GM23338 (cell line): ENCODE data around the gene PRSS56. TPM values are rescaled to one million over a fixed set of nuclear protein-coding genes. Genes with fewer than 3 reads are reported as not detected.

Experiments
- ATAC-seq: fragments of 200-7000 bp; cut with Tn5 transposase; 3 replicates; pipeline ENCODE4 v1.9.1; 2020
- DNase-seq: peaks from one replicate; pipeline ENCODE4 v3.0.0-alpha.2; 2015; ENCODE audit warnings: low spot score
- H2AFZ ChIP-seq: fragments of 200-600 bp; sonication (generic); 2 replicates; pipeline ENCODE4 v1.8.0; 2016; ENCODE audit warnings: antibody characterized with exemption, mild to moderate bottlenecking, moderate library complexity
- H3F3A ChIP-seq: fragments of 200-600 bp; sonication (generic); replicated peaks from 2 replicates; pipeline ENCODE4 v1.8.0; 2017; ENCODE audit warnings: antibody characterized with exemption, mixed run types, low read depth
- H3K27ac ChIP-seq: fragments of 200-600 bp; sonication (generic); 2 replicates; pipeline ENCODE4 v1.6.1; 2016; ENCODE audit warnings: low read depth
- H3K27me3 ChIP-seq: fragments of 200-600 bp; sonication (generic); 2 replicates; pipeline ENCODE4 v1.8.0; 2016; ENCODE audit warnings: mild to moderate bottlenecking, mixed run types, moderate library complexity; ENCODE audit not compliant: insufficient read depth
- H3K36me3 ChIP-seq: fragments of 200-600 bp; sonication (generic); 2 replicates; pipeline ENCODE4 v1.8.0; 2016; ENCODE audit warnings: mild to moderate bottlenecking; ENCODE audit not compliant: insufficient read depth
- H3K4me1 ChIP-seq: fragments of 200-600 bp; sonication (generic); 2 replicates; pipeline ENCODE4 v1.8.0; 2016; ENCODE audit warnings: mild to moderate bottlenecking, moderate library complexity; ENCODE audit not compliant: insufficient read depth
- H3K4me2 ChIP-seq: fragments of 200-600 bp; sonication (generic); 2 replicates; pipeline ENCODE4 v1.7.1; 2017; ENCODE audit warnings: mixed run types
- H3K4me3 ChIP-seq: fragments of 200-600 bp; sonication (generic); 2 replicates; pipeline ENCODE4 v1.6.1; 2016; ENCODE audit warnings: mixed run types
- H3K79me2 ChIP-seq: fragments of 200-600 bp; sonication (generic); replicated peaks from 2 replicates; pipeline ENCODE4 v1.8.0; 2017; ENCODE audit warnings: mild to moderate bottlenecking; ENCODE audit not compliant: insufficient read depth
- H3K9me2 ChIP-seq: fragments of 200-600 bp; sonication (generic); 2 replicates; pipeline ENCODE4 v1.8.0; 2017; ENCODE audit not compliant: insufficient read depth
- H4K20me1 ChIP-seq: fragments of 200-600 bp; sonication (generic); replicated peaks from 2 replicates; pipeline ENCODE4 v1.8.0; 2017; ENCODE audit warnings: mild to moderate bottlenecking; ENCODE audit not compliant: insufficient read depth
- H3K27ac Mint-ChIP-seq: 2 replicates; pipeline ENCODE4 v1.8.0; 2020; ENCODE audit warnings: inconsistent platforms, mild to moderate bottlenecking, moderate library complexity, mixed read lengths
- H3K27me3 Mint-ChIP-seq: 3 replicates; pipeline ENCODE4 v1.8.0; 2022; ENCODE audit warnings: low read depth, mild to moderate bottlenecking, moderate library complexity, mixed read lengths, inconsistent platforms; ENCODE audit not compliant: insufficient read depth, poor library complexity
- H3K36me3 Mint-ChIP-seq: 3 replicates; pipeline ENCODE4 v1.8.0; 2021; ENCODE audit warnings: low read depth, mild to moderate bottlenecking, inconsistent platforms, moderate library complexity, mixed read lengths
- H3K4me1 Mint-ChIP-seq: 3 replicates; pipeline ENCODE4 v1.8.0; 2020; ENCODE audit warnings: mild to moderate bottlenecking, inconsistent platforms, mixed read lengths
- H3K4me3 Mint-ChIP-seq: 3 replicates; pipeline ENCODE4 v1.8.0; 2021; ENCODE audit warnings: moderate library complexity, mild to moderate bottlenecking, inconsistent platforms, mixed read lengths
- H3K9me3 Mint-ChIP-seq: 3 replicates; pipeline ENCODE4 v1.8.0; 2020; ENCODE audit warnings: moderate library complexity, mild to moderate bottlenecking, inconsistent platforms, mixed read lengths
- CREB1 ChIP-seq: fragments of 250-450 bp; sonication (Bioruptor Pico); IDR thresholded peaks from 2 replicates; pipeline ENCODE4 v1.5.0; 2020; ENCODE audit warnings: low read depth, mild to moderate bottlenecking, moderate library complexity
- EZH2phosphoT487 ChIP-seq: fragments of 200-600 bp; sonication (generic); IDR thresholded peaks from one replicate; pipeline ENCODE4 v1.8.1; 2018; ENCODE audit warnings: antibody characterized with exemption; ENCODE audit not compliant: unreplicated experiment
- NANOG ChIP-seq: IDR thresholded peaks from 2 replicates; pipeline ENCODE4 v1.6.1; 2016; ENCODE audit warnings: antibody characterized with exemption, borderline replicate concordance
- STAT1 ChIP-seq: IDR thresholded peaks from one replicate; pipeline ENCODE4 v1.6.1; 2016; ENCODE audit warnings: antibody characterized with exemption; ENCODE audit not compliant: unreplicated experiment
- ZNF114 ChIP-seq: fragments of 250-450 bp; sonication (Bioruptor Pico); IDR thresholded peaks from 2 replicates; pipeline ENCODE4 v1.5.0; 2020; ENCODE audit warnings: mild to moderate bottlenecking, moderate library complexity
- ZNF331 ChIP-seq: fragments of 250-450 bp; sonication (Bioruptor Pico); IDR thresholded peaks from 2 replicates; pipeline ENCODE4 v1.5.0; 2020; ENCODE audit warnings: low read depth, mild to moderate bottlenecking, moderate library complexity
- polyA plus RNA-seq: library from polyadenylated mRNA; unstranded; fragments of >200 nt; fragmentation: Nextera tagmentation; extraction: Ambion mirVana; gene quantifications from 2 replicates; pipeline ENCODE4 v1.2.1, GENCODE V29; 2016
- total RNA-seq: library from RNA; depleted of rRNA; stranded (reverse); fragments of >200 nt; shearing (Covaris generic); gene quantifications from 2 replicates; pipeline ENCODE4 v1.2.3, GENCODE V29; 2014
- TF ChIP-seq, protein P1 (sequence below): IDR thresholded peaks from one replicate; pipeline ENCODE4 v1.6.1; 2018; ENCODE audit warnings: antibody characterized with exemption; ENCODE audit not compliant: unreplicated experiment
- TF ChIP-seq, protein P2 (sequence below), 2 experiments: fragments of 200-600 bp in 1 of 2; sonication (generic) in 1 of 2; conservative IDR thresholded peaks; 2 replicates each; pipeline versions ENCODE4 v1.5.1 to v1.6.1; 2016 to 2017; ENCODE audit warnings: antibody characterized with exemption in 2 of 2, low read depth in 2 of 2, mild to moderate bottlenecking in 2 of 2, moderate library complexity in 1 of 2

The PRSS56 gene
- total and polyA plus RNA-seq, 2 experiments from 2014 or later: 0.27 to 0.31 TPM

DNA sequence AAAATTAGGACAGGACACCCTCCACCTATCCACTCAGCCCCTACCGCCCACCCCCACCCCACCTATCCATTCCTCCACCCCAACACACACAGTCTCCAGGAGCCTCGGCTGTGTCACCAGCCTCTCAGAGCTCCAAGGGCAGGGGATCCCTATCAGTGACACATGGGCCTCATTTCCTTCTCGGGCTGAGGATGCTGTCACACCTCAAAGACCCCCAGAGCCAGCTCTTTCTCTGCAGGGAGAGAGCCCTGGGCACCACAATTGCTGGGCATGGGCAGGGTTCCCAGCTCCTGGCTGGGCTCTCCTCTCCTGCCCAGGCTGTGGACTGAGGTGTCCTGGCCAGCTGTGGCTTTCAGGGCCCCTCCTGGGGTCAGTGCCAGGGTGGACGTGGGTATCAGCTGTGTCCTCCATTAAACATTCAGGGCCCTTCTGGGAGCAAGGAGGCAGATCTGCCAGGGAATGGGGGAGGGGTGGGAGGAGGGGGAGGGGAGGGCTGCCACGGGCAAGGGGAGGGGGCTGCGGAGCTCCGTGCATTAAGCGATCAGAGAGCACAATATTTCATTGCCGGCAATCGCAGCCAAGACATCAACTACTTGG, 18.3 kb upstream of the PRSS56 start (continued):
- TF ChIP-seq, protein P1, sequence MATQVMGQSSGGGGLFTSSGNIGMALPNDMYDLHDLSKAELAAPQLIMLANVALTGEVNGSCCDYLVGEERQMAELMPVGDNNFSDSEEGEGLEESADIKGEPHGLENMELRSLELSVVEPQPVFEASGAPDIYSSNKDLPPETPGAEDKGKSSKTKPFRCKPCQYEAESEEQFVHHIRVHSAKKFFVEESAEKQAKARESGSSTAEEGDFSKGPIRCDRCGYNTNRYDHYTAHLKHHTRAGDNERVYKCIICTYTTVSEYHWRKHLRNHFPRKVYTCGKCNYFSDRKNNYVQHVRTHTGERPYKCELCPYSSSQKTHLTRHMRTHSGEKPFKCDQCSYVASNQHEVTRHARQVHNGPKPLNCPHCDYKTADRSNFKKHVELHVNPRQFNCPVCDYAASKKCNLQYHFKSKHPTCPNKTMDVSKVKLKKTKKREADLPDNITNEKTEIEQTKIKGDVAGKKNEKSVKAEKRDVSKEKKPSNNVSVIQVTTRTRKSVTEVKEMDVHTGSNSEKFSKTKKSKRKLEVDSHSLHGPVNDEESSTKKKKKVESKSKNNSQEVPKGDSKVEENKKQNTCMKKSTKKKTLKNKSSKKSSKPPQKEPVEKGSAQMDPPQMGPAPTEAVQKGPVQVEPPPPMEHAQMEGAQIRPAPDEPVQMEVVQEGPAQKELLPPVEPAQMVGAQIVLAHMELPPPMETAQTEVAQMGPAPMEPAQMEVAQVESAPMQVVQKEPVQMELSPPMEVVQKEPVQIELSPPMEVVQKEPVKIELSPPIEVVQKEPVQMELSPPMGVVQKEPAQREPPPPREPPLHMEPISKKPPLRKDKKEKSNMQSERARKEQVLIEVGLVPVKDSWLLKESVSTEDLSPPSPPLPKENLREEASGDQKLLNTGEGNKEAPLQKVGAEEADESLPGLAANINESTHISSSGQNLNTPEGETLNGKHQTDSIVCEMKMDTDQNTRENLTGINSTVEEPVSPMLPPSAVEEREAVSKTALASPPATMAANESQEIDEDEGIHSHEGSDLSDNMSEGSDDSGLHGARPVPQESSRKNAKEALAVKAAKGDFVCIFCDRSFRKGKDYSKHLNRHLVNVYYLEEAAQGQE: no peak
- TF ChIP-seq, protein P2, sequence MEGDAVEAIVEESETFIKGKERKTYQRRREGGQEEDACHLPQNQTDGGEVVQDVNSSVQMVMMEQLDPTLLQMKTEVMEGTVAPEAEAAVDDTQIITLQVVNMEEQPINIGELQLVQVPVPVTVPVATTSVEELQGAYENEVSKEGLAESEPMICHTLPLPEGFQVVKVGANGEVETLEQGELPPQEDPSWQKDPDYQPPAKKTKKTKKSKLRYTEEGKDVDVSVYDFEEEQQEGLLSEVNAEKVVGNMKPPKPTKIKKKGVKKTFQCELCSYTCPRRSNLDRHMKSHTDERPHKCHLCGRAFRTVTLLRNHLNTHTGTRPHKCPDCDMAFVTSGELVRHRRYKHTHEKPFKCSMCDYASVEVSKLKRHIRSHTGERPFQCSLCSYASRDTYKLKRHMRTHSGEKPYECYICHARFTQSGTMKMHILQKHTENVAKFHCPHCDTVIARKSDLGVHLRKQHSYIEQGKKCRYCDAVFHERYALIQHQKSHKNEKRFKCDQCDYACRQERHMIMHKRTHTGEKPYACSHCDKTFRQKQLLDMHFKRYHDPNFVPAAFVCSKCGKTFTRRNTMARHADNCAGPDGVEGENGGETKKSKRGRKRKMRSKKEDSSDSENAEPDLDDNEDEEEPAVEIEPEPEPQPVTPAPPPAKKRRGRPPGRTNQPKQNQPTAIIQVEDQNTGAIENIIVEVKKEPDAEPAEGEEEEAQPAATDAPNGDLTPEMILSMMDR (conservative IDR thresholded peaks at IDR 0.05; ENCODE audit: low read depth in 2 of 2): no peak

DNA sequence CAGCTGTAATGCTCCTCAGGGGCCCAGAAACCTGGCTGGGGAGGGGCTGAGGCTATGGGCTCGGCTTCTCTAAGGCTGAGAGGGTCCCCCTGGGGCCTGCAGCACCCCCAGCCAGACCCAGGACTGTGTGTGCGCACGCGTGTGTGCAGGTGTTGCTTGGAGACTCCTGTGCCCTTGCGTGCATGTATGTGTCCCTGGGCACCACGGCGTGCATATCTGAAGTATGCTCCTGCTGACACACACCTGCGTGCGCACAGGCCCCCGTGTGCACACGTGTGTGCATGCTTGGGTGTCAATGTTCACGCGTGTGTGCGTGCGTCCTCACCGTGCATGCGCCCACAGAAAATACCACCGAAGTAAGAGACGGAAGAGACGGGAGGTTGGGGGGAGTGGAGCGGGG, 17.7 kb upstream of the PRSS56 start:
- H3K4me1 Mint-ChIP-seq: peaks cover 30% of the 10 kb centered on the region

More for the DNA sequence above, 17.7 kb upstream of the PRSS56 start:
- Mint-ChIP-seq H3K27me3 (peaks cover 63% of the 10 kb centered on the region), H3K4me3 (peak overlapping the region; percentile 81), H3K9me3 (no peaks in the 10 kb centered on the region), H3K27ac (no peak overlapping the region), H3K36me3 (no peaks in the 10 kb centered on the region)
- Histone ChIP-seq H3K4me1 (peaks cover 21% of the 10 kb centered on the region; the same call in 1 of the 2 replicates), H3K27me3 (peaks cover 46% of the 10 kb centered on the region), H4K20me1 (no peaks in the 10 kb centered on the region), H3F3A (no peaks in the 10 kb centered on the region; the same call in 1 of the 2 replicates), H3K4me2 (peak overlapping the region; percentile 93), H3K36me3 (no peaks in the 10 kb centered on the region), H3K4me3 (peak overlapping the region; percentile 72), H2AFZ (no peak overlapping the region), H3K9me2 (no peaks in the 10 kb centered on the region), H3K27ac (no peak overlapping the region), H3K79me2 (no peaks in the 10 kb centered on the region)
- no peak for TF ChIP-seq STAT1
- TF ChIP-seq, protein P2 (conservative IDR thresholded peaks at IDR 0.05; ENCODE audit: low read depth in 2 of 2): no peak
- no peak for TF ChIP-seq NANOG
- TF ChIP-seq CREB1 (CRISPR knock-in tag): no peak
- TF ChIP-seq ZNF331 (CRISPR knock-in tag): no peak
- no peak for TF ChIP-seq EZH2phosphoT487
- no peak for TF ChIP-seq ZNF114
- peak; percentile 46 for DNase-seq
- peak; percentile 20 for ATAC-seq
